Measurements from ENCODE around the gene VPS13C.

DNA sequence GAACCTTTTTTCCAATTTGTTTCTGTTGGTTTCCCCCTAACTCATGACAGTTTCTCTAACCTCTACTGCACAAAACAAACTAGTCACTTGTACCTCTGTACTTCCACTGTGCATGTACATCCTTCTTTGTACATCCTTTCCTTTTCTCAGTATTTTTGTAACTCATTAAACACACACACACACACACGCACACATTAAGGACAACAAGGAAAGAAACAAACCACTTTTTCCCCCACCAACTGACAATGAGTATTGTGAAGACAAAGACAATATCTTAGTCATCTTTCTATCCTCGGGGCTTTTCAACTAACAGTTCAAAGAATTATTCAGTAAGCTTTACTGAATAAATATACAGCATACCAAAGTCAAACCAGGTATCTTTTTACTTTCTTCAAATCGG is 170.5 kb downstream of the VPS13C start:
- TF ChIP-seq, protein P1, sequence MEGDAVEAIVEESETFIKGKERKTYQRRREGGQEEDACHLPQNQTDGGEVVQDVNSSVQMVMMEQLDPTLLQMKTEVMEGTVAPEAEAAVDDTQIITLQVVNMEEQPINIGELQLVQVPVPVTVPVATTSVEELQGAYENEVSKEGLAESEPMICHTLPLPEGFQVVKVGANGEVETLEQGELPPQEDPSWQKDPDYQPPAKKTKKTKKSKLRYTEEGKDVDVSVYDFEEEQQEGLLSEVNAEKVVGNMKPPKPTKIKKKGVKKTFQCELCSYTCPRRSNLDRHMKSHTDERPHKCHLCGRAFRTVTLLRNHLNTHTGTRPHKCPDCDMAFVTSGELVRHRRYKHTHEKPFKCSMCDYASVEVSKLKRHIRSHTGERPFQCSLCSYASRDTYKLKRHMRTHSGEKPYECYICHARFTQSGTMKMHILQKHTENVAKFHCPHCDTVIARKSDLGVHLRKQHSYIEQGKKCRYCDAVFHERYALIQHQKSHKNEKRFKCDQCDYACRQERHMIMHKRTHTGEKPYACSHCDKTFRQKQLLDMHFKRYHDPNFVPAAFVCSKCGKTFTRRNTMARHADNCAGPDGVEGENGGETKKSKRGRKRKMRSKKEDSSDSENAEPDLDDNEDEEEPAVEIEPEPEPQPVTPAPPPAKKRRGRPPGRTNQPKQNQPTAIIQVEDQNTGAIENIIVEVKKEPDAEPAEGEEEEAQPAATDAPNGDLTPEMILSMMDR (IDR thresholded peaks at IDR 0.05; ENCODE audit: insufficient read depth, low read length, poor library complexity, severe bottlenecking) = no peak
- TF ChIP-seq EZH2phosphoT487 (conservative IDR thresholded peaks at IDR 0.05; ENCODE audit: low read length) = no peak

Data from SU-DHL-6 (cell line).